GM12801 (cell line): ENCODE data around the gene RFX6.

ENCODE experiments used
- TF ChIP-seq, protein P1 (sequence below): IDR thresholded peaks from one replicate; pipeline ENCODE4 v1.5.1; 2011; ENCODE audit warnings: control low read depth; ENCODE audit not compliant: insufficient read length; ENCODE audit errors: extremely low read depth

The RFX6 gene

DNA sequence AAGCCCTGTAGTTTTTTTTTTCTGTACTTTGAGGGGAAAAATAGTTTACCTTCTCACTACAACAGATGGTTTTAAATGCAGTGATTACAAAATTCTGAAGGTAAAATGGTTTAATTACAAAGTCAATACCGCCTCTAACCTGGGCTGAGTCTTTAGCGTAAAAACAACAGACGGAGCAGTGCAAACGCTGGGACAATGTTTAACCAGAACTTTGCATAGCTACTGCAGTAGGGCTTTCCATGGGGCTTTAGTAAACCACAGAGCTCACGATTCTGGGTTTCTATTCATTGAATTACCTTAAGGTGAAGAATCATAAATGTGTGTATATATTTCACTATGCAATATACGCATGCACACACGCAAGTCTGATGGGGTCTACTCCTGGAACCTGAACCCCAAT, 77.9 kb downstream of the RFX6 start:
- TF ChIP-seq, protein P1, sequence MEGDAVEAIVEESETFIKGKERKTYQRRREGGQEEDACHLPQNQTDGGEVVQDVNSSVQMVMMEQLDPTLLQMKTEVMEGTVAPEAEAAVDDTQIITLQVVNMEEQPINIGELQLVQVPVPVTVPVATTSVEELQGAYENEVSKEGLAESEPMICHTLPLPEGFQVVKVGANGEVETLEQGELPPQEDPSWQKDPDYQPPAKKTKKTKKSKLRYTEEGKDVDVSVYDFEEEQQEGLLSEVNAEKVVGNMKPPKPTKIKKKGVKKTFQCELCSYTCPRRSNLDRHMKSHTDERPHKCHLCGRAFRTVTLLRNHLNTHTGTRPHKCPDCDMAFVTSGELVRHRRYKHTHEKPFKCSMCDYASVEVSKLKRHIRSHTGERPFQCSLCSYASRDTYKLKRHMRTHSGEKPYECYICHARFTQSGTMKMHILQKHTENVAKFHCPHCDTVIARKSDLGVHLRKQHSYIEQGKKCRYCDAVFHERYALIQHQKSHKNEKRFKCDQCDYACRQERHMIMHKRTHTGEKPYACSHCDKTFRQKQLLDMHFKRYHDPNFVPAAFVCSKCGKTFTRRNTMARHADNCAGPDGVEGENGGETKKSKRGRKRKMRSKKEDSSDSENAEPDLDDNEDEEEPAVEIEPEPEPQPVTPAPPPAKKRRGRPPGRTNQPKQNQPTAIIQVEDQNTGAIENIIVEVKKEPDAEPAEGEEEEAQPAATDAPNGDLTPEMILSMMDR: no peak

DNA sequence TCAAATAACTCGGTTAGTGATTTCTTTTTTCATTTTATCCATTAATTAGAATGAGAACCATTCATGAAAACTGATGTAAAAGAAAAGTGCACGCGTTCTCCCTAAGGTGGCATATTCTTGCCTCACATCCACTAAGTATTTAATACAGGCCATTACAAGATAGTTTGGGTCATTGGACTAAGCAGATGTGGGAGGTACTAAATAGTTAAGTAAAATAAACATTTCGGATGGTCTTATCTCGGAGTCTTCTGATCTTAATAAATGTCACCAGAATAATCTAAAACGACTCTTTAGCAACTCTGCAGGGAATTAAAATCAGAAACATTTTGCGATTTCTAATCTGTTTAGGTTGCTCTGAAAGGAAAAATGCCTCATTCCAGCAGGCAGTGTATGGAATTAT, 78.7 kb downstream of the RFX6 start:
- TF ChIP-seq, protein P1: no peak

- TF ChIP-seq, protein P1: no peak
Measured at GRCh38 chr6:116963972-116964371, 86.9 kb downstream of the RFX6 start.

DNA sequence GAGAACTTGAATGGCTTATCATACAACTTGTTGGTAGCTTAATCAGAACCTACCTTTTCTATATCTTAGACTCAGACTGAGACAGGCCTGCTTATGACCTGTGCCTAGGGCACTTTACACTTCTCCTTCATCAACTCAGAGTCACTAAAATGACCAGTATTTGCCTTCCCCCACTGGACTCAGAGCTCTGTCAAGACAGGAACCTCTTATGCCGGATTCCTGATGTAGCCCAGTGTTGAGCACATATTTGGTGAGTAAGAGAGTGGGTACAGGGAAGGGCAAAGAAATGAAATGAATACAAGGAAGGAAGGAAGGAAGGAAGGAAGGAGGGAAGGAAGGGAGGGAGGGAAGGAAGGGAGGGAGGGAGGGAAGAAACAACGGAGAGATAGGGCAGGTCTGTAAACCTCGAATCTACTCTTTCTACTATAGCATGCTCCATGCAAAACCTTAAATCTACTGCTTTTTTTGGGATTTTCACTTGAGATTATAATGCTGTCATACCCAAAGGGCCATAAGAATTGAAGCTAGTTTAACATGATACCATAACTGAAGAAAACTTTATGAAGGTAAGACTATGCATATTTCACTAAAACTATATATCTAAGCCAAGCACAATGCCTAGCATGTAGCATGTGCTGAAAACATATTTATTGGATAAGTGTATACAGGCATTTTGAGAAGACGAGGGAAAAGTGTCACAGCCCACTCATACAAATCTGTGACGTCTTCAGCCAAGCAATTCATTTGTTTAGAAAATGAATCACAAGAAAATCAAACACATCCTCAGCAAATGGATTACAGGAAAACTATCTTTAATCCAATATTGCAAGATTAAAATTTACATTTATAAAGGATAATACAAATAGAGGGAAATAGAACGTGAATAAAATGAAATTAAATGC, 89.9 kb downstream of the RFX6 start:
- TF ChIP-seq, protein P1: no peak

DNA sequence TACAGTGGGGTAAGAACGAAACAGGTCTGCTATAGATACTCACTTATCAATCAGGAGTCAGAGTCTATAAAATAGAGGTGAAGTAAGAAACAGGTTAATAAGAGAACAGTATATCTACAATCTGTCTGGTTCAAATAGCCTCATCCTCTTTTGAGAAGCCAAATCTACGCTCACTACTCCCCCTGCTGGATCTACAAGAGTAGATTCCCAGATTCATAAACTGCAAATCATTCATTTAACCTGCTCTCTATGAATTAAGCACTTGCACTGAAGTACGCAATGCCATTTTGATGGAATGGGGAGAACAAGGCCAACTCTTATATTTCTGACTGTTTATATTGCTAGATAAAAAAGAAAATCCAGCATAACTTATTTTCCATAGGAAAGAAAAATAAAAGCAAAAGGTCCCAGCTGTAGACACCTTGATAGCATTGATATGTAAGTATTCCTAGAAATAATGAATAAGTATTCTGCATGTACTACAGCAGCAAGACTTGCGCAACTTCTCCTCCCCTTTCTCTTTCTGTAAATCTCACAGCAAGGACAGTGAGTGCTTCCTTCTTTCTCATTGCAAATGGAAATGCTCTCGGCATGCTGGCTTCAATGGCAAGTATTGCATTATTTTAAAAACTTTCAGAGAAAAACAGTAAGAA, 92.3 kb downstream of the RFX6 start:
- TF ChIP-seq, protein P1: no peak

DNA sequence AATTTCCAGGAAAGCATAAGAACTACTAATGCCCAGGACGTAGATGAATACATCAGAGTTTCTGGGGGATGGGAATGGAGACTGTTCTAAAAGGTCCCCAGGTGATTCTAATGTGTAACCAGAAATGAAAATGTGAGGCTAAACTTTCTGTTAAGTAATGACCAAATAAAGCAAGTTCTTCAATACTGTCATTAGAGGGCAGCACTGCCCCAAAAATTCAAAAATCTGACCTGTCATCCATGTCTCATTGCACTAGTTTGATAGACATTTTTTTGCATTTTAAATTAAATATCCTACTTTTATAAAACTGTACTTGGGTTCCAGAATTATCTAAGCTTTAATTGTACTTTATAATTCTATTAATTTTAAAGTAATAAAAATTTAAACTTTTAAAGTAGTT, 94.9 kb downstream of the RFX6 start:
- TF ChIP-seq, protein P1: no peak

DNA sequence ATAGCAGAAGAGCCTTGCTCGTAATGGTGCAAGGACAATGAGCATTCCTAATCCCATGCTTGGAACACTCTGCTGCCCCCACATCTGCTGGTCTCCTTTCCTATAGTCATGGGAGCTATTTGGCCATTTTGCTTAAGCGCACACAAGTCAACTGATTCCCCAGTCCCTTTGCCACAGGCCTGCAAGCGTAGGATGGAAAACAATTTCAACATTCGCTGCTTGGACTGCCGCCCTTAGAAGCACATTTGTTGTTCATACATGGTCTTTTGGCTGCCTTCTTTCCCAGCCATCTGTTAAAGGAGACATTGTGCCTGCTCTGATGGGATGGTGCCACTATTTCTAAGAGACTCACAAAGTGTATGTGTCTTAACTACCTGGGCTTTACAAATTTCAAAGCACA, 96.9 kb downstream of the RFX6 start:
- TF ChIP-seq, protein P1: no peak
